ELF-1 (cell line): ENCODE data around the gene AHSP.
"Not testable (repeated sequence)": the region's sequence is repeated elsewhere in the genome, so short reads cannot be mapped to it uniquely, and the experiment has no call there.

ENCODE experiments used
- DNase-seq: peaks from one replicate; pipeline ENCODE4 v3.0.0-alpha.2; 2016; ENCODE audit warnings: low read depth, low spot score

AHSP gene

GRCh38 chr16:31527734-31528274 is at the start of gene AHSP:
AHSP (plus strand) TSS chr16:31527900; CDS start chr16:31528140, 240 bp downstream.
- DNase-seq = peak; percentile 13

- no peak for DNase-seq
These were observed 48.7 kb upstream of the AHSP start for GRCh38 chr16:31478956-31479355.

GRCh38 chr16:31479751-31480150 is 47.9 kb upstream of the AHSP start:
- no peak for DNase-seq

- no peak for DNase-seq
These were observed 46.7 kb upstream of the AHSP start for GRCh38 chr16:31480851-31481536.

GRCh38 chr16:31483081-31483480 is 44.6 kb upstream of the AHSP start, which contains the start of gene SLC5A2:
SLC5A2 (plus strand) TSS chr16:31483123; CDS start chr16:31483137, 14 bp downstream.
- DNase-seq = no peak

GRCh38 chr16:31484048-31484447 is 43.7 kb upstream of the AHSP start:
- DNase-seq = not testable (repeated sequence)

- DNase-seq = peak; percentile 35
These were observed 43.1 kb upstream of the AHSP start for GRCh38 chr16:31484491-31485171.

- no peak for DNase-seq
These were observed 42.1 kb upstream of the AHSP start for GRCh38 chr16:31485571-31485970.

GRCh38 chr16:31486045-31486444 is 41.7 kb upstream of the AHSP start:
- no peak for DNase-seq

- no peak for DNase-seq
These were observed 40.5 kb upstream of the AHSP start for GRCh38 chr16:31487071-31487719.

- peak; percentile 58 for DNase-seq
These were observed 39.8 kb upstream of the AHSP start for GRCh38 chr16:31487720-31488467.

GRCh38 chr16:31488468-31489297 is 39.0 kb upstream of the AHSP start:
- DNase-seq = peak; percentile 41

GRCh38 chr16:31489298-31489564 is 38.5 kb upstream of the AHSP start:
- no peak for DNase-seq

GRCh38 chr16:31489616-31490584 is 37.8 kb upstream of the AHSP start:
- no peak for DNase-seq

- DNase-seq = no peak
These were observed 35.8 kb upstream of the AHSP start for GRCh38 chr16:31491778-31492418.

- DNase-seq = no peak
These were observed 34.1 kb upstream of the AHSP start for GRCh38 chr16:31493506-31494125.

- DNase-seq = no peak
These were observed 31.0 kb upstream of the AHSP start for GRCh38 chr16:31496670-31497069.

- no peak for DNase-seq
These were observed 29.2 kb upstream of the AHSP start for GRCh38 chr16:31498493-31498892.

GRCh38 chr16:31499928-31500327 is 27.8 kb upstream of the AHSP start:
- DNase-seq = no peak
